WERI-Rb-1 (cell line): ENCODE results near the gene ECI1.

Experiments used
- DNase-seq: peaks from one replicate; pipeline ENCODE4 v3.0.0-alpha.2; 2020
- H3K27ac ChIP-seq: fragments of 250-450 bp; sonication (Bioruptor Pico); 2 replicates; pipeline ENCODE4 v1.5.1; 2020; ENCODE audit warnings: mild to moderate bottlenecking, moderate library complexity
- H3K27me3 ChIP-seq: fragments of 250-450 bp; sonication (Bioruptor Pico); 2 replicates; pipeline ENCODE4 v1.5.1; 2021; ENCODE audit warnings: mild to moderate bottlenecking, low read depth, moderate library complexity; ENCODE audit not compliant: insufficient read depth, severe bottlenecking
- H3K36me3 ChIP-seq: fragments of 250-450 bp; sonication (Bioruptor Pico); 2 replicates; pipeline ENCODE4 v1.5.1; 2020; ENCODE audit warnings: mild to moderate bottlenecking, moderate library complexity
- H3K4me3 ChIP-seq: 2 replicates; pipeline ENCODE4 v1.5.1; 2011; ENCODE audit warnings: low read depth, mild to moderate bottlenecking, control low read depth, low read length
- H3K9me3 ChIP-seq: fragments of 250-450 bp; sonication (Bioruptor Pico); 2 replicates; pipeline ENCODE4 v1.5.1; 2021; ENCODE audit warnings: mild to moderate bottlenecking, moderate library complexity; ENCODE audit not compliant: severe bottlenecking
- TF ChIP-seq, protein P1 (sequence below): IDR thresholded peaks from 2 replicates; pipeline ENCODE4 v1.5.1; 2011; ENCODE audit warnings: low read depth, mild to moderate bottlenecking, control low read depth, inconsistent platforms, low read length

ECI1 gene

DNA sequence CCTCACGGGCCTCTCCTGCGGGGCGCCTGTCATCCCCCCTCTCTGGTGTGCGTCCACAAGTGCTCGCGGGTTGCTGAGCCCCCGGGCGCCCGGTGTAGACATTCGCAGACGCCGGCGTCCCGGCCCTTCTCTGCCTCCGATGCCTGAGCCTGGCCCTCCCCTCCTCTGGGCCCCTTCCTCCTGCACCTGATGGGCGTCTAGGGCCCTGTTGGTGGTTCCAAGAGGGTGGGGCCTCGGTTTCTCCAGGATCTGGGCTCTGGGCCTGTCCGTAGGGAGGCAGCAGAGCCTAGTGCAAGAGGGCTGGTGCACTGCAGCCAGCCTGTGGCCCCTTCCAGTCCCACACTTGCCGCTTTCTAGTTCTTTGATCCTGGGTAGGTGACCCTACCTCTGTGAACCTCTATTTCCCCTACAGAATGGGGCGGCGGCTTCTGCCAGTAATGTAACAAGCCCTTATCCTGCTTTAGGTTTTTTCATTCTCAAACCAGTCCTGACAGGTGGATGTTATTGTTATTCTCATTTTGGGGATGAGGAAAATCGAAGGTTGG lies 27.4 kb downstream of the ECI1 start:
- H3K27me3 ChIP-seq: no peaks in the 10 kb centered on the region
- H3K27ac ChIP-seq: peak overlapping the region; percentile 89
- TF ChIP-seq, protein P1, sequence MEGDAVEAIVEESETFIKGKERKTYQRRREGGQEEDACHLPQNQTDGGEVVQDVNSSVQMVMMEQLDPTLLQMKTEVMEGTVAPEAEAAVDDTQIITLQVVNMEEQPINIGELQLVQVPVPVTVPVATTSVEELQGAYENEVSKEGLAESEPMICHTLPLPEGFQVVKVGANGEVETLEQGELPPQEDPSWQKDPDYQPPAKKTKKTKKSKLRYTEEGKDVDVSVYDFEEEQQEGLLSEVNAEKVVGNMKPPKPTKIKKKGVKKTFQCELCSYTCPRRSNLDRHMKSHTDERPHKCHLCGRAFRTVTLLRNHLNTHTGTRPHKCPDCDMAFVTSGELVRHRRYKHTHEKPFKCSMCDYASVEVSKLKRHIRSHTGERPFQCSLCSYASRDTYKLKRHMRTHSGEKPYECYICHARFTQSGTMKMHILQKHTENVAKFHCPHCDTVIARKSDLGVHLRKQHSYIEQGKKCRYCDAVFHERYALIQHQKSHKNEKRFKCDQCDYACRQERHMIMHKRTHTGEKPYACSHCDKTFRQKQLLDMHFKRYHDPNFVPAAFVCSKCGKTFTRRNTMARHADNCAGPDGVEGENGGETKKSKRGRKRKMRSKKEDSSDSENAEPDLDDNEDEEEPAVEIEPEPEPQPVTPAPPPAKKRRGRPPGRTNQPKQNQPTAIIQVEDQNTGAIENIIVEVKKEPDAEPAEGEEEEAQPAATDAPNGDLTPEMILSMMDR: peak; percentile 23; the same call in 1 of the 2 replicates
- no peak for DNase-seq
- peaks cover 45% of the 10 kb centered on the region for H3K36me3 ChIP-seq
- no peaks in the 10 kb centered on the region for H3K9me3 ChIP-seq
- H3K4me3 ChIP-seq: peak overlapping the region; percentile 97

DNA sequence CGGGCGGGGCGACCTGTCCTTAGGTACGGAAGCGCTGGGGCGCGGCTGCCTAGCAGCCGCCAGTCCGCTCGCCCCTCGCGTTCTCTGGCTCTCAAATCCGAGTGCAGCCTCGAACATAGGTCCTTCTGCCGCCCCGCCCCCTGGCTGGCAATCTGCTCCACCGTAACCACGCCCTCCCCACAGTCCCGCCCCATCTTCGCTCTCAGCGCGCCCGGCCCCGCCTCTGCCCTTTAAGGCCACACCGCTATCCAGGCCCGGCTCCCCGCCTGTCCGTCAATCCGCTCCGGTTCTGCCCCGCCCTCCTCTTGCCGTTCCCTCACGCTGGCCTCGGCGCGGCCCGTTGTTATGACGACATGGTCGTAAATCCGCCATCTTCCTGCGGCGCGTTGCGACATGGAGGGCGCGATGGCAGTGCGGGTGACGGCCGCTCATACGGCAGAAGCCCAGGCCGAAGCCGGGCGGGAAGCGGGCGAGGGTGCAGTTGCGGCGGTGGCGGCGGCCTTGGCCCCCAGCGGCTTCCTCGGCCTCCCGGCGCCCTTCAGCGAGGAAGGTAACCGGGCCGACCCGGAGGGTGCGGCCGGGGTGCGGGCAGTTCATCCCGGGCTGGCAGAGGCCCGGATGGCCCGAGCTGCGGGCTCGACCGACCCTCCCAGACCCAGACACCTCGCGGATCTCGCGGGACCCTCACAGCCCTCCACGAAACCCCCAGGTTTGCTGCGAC lies 28.0 kb downstream of the ECI1 start, which contains the start of gene E4F1:
Gene E4F1, plus strand, starts transcription at position 371 of the 721 bp plus-strand sequence. Its CDS starts 23 bp downstream, at position 394.
- Histone ChIP-seq H3K27me3 (no peaks in the 10 kb centered on the region), H3K9me3 (no peaks in the 10 kb centered on the region), H3K27ac (peak within 1 kb of the TSS; percentile 96), H3K36me3 (peaks cover 39% of the 10 kb centered on the region), H3K4me3 (peak within 1 kb of the TSS; percentile 97)
- TF ChIP-seq, protein P1: no peak
- DNase-seq: peak; percentile 100

DNA sequence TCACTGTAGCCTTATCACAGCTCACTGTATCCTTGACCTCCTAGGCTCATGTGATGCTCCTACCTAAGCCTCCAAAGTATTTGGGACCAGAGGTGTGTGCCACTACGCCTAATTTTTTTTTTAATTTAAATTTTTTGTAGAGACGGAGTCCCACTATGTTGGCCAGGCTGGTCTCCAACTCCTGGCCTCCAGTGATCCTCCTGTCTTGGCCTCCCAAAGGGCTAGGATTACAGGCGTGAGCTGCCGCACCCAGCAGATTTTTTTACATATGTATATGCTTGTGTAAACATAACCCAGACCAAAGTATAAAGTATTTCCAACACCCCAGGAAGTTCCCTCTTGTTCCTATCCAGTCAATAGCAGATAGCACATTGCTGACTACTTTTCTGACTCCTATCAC lies 35.1 kb downstream of the ECI1 start:
- no peak overlapping the region for H3K4me3 ChIP-seq
- TF ChIP-seq, protein P1: no peak
- peak overlapping the region; percentile 96 for H3K27ac ChIP-seq
- no peaks in the 10 kb centered on the region for H3K27me3 ChIP-seq
- DNase-seq: no peak
- H3K9me3 ChIP-seq: no peaks in the 10 kb centered on the region
- H3K36me3 ChIP-seq: peaks cover 24% of the 10 kb centered on the region

DNA sequence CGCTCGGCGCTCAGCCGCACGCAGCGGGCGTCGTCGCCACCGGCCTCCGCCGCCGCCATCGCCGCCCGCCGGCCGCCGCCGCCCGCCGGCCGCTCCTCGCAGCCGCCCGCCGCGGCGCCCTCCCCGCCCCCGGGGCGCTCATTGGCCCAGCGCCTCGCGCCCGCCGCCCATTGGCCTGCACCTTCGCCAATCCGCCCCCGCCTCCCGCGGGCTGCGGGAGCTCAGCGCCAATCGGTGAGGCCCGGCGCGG lies 36.7 kb downstream of the ECI1 start, which contains the start of gene PGP:
Gene PGP, minus strand, starts transcription at position 122 of the 250 bp plus-strand sequence. Its CDS starts 63 bp downstream, at position 59.
- Histone ChIP-seq H3K9me3 (no peaks in the 10 kb centered on the region), H3K4me3 (peak within 1 kb of the TSS; percentile 77), H3K27ac (peak within 1 kb of the TSS; percentile 96), H3K36me3 (peaks cover 33% of the 10 kb centered on the region), H3K27me3 (no peaks in the 10 kb centered on the region)
- TF ChIP-seq, protein P1: no peak
- DNase-seq: no peak

DNA sequence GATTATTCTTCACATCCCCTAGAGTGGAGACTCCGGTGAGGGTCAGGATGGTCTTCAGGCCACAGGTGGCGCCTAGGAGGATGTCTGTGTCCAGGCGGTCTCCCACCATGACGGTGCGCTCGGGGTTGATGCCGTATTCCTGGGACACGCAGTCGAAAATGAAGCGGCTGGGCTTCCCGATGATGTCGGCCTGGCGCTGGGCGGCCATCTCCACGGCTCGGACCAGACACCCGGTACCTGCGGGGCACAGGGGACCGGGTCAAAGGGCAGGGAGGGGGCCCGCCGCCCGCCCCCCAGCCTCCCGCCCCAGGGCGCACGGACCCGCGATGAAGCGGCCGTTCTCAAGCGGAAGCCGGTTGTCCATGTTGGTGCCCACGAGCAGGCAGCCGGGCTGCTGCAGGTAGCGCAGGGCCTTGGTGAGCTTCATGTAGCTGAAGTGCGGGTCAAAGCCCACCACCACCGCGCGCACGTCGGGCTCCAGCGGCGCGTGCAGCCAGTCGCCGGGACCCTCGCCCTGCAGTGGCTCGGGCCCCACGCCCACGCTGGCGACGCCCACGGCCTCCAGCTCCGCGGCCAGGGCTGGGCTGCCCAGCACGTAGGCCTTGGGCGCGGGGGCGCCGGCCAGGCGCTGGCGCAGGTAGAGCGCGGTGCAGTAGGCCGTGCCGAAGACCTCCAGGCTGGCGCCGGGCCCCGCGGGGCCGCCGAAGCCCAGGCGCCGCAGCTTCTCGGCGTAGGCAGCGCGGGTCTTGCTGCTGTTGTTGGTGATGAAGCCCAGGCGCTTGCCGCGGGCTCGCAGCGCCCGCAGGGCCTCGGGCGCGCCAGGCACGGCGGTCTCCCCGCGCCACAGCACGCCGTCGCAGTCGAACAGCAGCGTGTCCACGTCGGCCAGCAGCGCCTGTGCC lies 37.3 kb downstream of the ECI1 start:
- Histone ChIP-seq H3K4me3 (peak overlapping the region; percentile 73), H3K36me3 (peaks cover 39% of the 10 kb centered on the region), H3K27me3 (no peaks in the 10 kb centered on the region), H3K27ac (peak overlapping the region; percentile 93), H3K9me3 (no peaks in the 10 kb centered on the region)
- TF ChIP-seq, protein P1: 0 out of 2 replicates have a peak, but pooled peaks have one; percentile 5
- no peak for DNase-seq
